ENCODE data around the gene LZIC. TPM values are rescaled to one million over a fixed set of nuclear protein-coding genes. Genes with fewer than 3 reads are reported as not detected.

LZIC gene
- total RNA-seq, 2 donors from 2014 or later: 27.7 to 40.0 TPM

GRCh38 chr1:9903801-9904527 is 39.2 kb downstream of the LZIC start:
- H3K27ac ChIP-seq (ENCODE audit: low read depth, low read length): no peak overlapping the region
- WGBS, 2 experiments (ENCODE audit: insufficient coverage in 1 of 2, insufficient read length in 1 of 2): 92 to 93% methylated on average over 8 to 9 of the region's 9 CpGs

GRCh38 chr1:9902060-9902452 is 41.1 kb downstream of the LZIC start:
- Histone ChIP-seq H3K9ac (ENCODE audit: extremely low read depth, low read length, poor library complexity, severe bottlenecking) (no peak overlapping the region), H3K27me3 (ENCODE audit: control insufficient read depth, insufficient read depth, low read length, poor library complexity, severe bottlenecking) (no peaks in the 10 kb centered on the region), H3K27ac (ENCODE audit: low read depth, low read length) (no peak overlapping the region), H3K9me3 (ENCODE audit: control insufficient read depth, low read length) (no peaks in the 10 kb centered on the region), H3K4me1 (ENCODE audit: control insufficient read depth, insufficient read depth, low read length) (peaks cover 5% of the 10 kb centered on the region), H3K4me3 (ENCODE audit: low read length) (no peak overlapping the region), H3K36me3 (ENCODE audit: control insufficient read depth, insufficient read depth, low read length) (no peaks in the 10 kb centered on the region)
- WGBS, 2 experiments (ENCODE audit: insufficient coverage in 1 of 2, insufficient read length in 1 of 2): 93 to 98% methylated on average over 6 of the region's 6 CpGs
- no peaks in the 10 kb centered on the region for H3K9me3 Mint-ChIP-seq
- H3K36me3 Mint-ChIP-seq (ENCODE audit: low read depth): peaks cover 2% of the 10 kb centered on the region
- H3K27ac Mint-ChIP-seq: no peak overlapping the region
- no peak for TF ChIP-seq CTCF (conservative IDR thresholded peaks at IDR 0.05)
- H3K4me1 Mint-ChIP-seq: peaks cover 24% of the 10 kb centered on the region
- no peak for DNase-seq
- no peaks in the 10 kb centered on the region for H3K27me3 Mint-ChIP-seq (ENCODE audit: insufficient read depth)
- H3K4me3 Mint-ChIP-seq: no peak overlapping the region

More at GRCh38 chr1:9903801-9904527, 39.2 kb downstream of the LZIC start:
- TF ChIP-seq CTCF (conservative IDR thresholded peaks at IDR 0.05): no peak
- peak overlapping the region; percentile 31 for H3K27ac Mint-ChIP-seq
- Histone ChIP-seq H3K36me3 (ENCODE audit: control insufficient read depth, insufficient read depth, low read length) (no peaks in the 10 kb centered on the region), H3K9me3 (ENCODE audit: control insufficient read depth, low read length) (no peaks in the 10 kb centered on the region), H3K4me3 (ENCODE audit: low read length) (no peak overlapping the region), H3K4me1 (ENCODE audit: control insufficient read depth, insufficient read depth, low read length) (peaks cover 5% of the 10 kb centered on the region), H3K27me3 (ENCODE audit: control insufficient read depth, insufficient read depth, low read length, poor library complexity, severe bottlenecking) (no peaks in the 10 kb centered on the region), H3K9ac (ENCODE audit: extremely low read depth, low read length, poor library complexity, severe bottlenecking) (no peak overlapping the region)
- H3K9me3 Mint-ChIP-seq: no peaks in the 10 kb centered on the region
- H3K4me1 Mint-ChIP-seq: peaks cover 28% of the 10 kb centered on the region
- H3K36me3 Mint-ChIP-seq (ENCODE audit: low read depth): peaks cover 2% of the 10 kb centered on the region
- no peak for DNase-seq
- H3K4me3 Mint-ChIP-seq: no peak overlapping the region
- H3K27me3 Mint-ChIP-seq (ENCODE audit: insufficient read depth): no peaks in the 10 kb centered on the region

GRCh38 chr1:9901148-9902059 is 41.8 kb downstream of the LZIC start:
- Mint-ChIP-seq H3K9me3 (no peaks in the 10 kb centered on the region), H3K4me3 (no peak overlapping the region), H3K27ac (peak overlapping the region; percentile 69), H3K36me3 (ENCODE audit: low read depth) (peaks cover 2% of the 10 kb centered on the region), H3K4me1 (peaks cover 24% of the 10 kb centered on the region), H3K27me3 (ENCODE audit: insufficient read depth) (no peaks in the 10 kb centered on the region)
- TF ChIP-seq CTCF (conservative IDR thresholded peaks at IDR 0.05): no peak
- Histone ChIP-seq H3K27ac (ENCODE audit: low read depth, low read length) (no peak overlapping the region), H3K4me1 (ENCODE audit: control insufficient read depth, insufficient read depth, low read length) (peaks cover 5% of the 10 kb centered on the region), H3K9me3 (ENCODE audit: control insufficient read depth, low read length) (no peaks in the 10 kb centered on the region), H3K36me3 (ENCODE audit: control insufficient read depth, insufficient read depth, low read length) (no peaks in the 10 kb centered on the region), H3K9ac (ENCODE audit: extremely low read depth, low read length, poor library complexity, severe bottlenecking) (no peak overlapping the region), H3K4me3 (ENCODE audit: low read length) (no peak overlapping the region), H3K27me3 (ENCODE audit: control insufficient read depth, insufficient read depth, low read length, poor library complexity, severe bottlenecking) (no peaks in the 10 kb centered on the region)
- no peak for DNase-seq
- WGBS, 2 experiments (ENCODE audit: insufficient coverage in 1 of 2, insufficient read length in 1 of 2): 92 to 95% methylated on average over 6 to 9 of the region's 9 CpGs

Measured in endodermal cell (in vitro differentiated cells).